Measurements from ENCODE around the gene TTC28.

Gene TTC28

GRCh38 chr22:27980424-27981148 lies 699.1 kb downstream of the TTC28 start:
- no peak for DNase-seq

- DNase-seq: no peak
Observed at GRCh38 chr22:27978802-27979201, 700.8 kb downstream of the TTC28 start.

GRCh38 chr22:27978317-27978716 lies 701.3 kb downstream of the TTC28 start:
- no peak for DNase-seq

GRCh38 chr22:27976586-27976985 lies 703.1 kb downstream of the TTC28 start:
- no peak for DNase-seq

GRCh38 chr22:27975381-27976013 lies 704.1 kb downstream of the TTC28 start:
- DNase-seq: no peak

GRCh38 chr22:27973846-27974245 lies 705.8 kb downstream of the TTC28 start:
- DNase-seq: no peak

GRCh38 chr22:27972732-27973698 lies 706.6 kb downstream of the TTC28 start:
- DNase-seq: no peak

GRCh38 chr22:27971926-27972325 lies 707.7 kb downstream of the TTC28 start:
- no peak for DNase-seq

GRCh38 chr22:27970596-27971220 lies 708.9 kb downstream of the TTC28 start:
- DNase-seq: no peak

- no peak for DNase-seq
Observed at GRCh38 chr22:27966168-27967064, 713.2 kb downstream of the TTC28 start.

GRCh38 chr22:27962268-27963044 lies 717.2 kb downstream of the TTC28 start:
- no peak for DNase-seq

- DNase-seq: no peak
Observed at GRCh38 chr22:27961680-27962079, 718.0 kb downstream of the TTC28 start.

- DNase-seq: no peak
Observed at GRCh38 chr22:27961182-27961581, 718.5 kb downstream of the TTC28 start.

GRCh38 chr22:27959335-27960090 lies 720.1 kb downstream of the TTC28 start:
- no peak for DNase-seq

GRCh38 chr22:27952779-27953178 lies 726.9 kb downstream of the TTC28 start:
- no peak for DNase-seq

GRCh38 chr22:27952091-27952490 lies 727.5 kb downstream of the TTC28 start:
- no peak for DNase-seq

GRCh38 chr22:27949421-27949820 lies 730.2 kb downstream of the TTC28 start:
- no peak for DNase-seq

- DNase-seq: no peak
Observed at GRCh38 chr22:27948569-27948968, 731.1 kb downstream of the TTC28 start.

- no peak for DNase-seq
Observed at GRCh38 chr22:27947448-27947847, 732.2 kb downstream of the TTC28 start.

GRCh38 chr22:27941143-27941542 lies 738.5 kb downstream of the TTC28 start:
- DNase-seq: no peak
